ENCODE results near the gene MYEOV. TPM values are rescaled to one million over a fixed set of nuclear protein-coding genes. Genes with fewer than 3 reads are reported as not detected.

MYEOV gene
- total RNA-seq, 1 donor = 0.86 TPM

DNA sequence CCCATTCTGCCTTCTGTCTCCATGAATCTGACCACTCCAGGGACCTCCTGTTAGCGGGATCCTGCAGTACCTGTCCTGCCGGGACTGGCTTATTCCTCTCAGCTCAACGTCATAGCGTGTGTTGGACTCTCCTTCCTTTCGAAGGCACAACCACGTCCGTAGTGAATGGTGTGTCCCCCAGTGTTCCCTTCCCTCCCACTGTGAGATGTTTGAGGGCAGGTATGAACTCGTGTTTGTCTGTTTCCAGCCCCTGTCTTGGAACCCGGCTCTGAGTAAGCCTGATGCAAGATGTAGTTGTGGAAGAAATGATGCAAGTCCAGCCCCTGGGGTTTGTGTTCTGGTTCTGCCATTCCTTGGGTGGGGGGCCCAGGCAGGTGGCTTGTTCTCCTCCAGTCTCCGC, 10.5 kb upstream of the MYEOV start:
- TF ChIP-seq, protein P1, sequence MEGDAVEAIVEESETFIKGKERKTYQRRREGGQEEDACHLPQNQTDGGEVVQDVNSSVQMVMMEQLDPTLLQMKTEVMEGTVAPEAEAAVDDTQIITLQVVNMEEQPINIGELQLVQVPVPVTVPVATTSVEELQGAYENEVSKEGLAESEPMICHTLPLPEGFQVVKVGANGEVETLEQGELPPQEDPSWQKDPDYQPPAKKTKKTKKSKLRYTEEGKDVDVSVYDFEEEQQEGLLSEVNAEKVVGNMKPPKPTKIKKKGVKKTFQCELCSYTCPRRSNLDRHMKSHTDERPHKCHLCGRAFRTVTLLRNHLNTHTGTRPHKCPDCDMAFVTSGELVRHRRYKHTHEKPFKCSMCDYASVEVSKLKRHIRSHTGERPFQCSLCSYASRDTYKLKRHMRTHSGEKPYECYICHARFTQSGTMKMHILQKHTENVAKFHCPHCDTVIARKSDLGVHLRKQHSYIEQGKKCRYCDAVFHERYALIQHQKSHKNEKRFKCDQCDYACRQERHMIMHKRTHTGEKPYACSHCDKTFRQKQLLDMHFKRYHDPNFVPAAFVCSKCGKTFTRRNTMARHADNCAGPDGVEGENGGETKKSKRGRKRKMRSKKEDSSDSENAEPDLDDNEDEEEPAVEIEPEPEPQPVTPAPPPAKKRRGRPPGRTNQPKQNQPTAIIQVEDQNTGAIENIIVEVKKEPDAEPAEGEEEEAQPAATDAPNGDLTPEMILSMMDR (IDR thresholded peaks at IDR 0.05; ENCODE audit: insufficient read depth, low read depth, low read length) = no peak
- DNase-seq (ENCODE audit: low read depth) = no peak
- no peak overlapping the region for H3K4me3 ChIP-seq (ENCODE audit: low read depth, low read length)

DNA sequence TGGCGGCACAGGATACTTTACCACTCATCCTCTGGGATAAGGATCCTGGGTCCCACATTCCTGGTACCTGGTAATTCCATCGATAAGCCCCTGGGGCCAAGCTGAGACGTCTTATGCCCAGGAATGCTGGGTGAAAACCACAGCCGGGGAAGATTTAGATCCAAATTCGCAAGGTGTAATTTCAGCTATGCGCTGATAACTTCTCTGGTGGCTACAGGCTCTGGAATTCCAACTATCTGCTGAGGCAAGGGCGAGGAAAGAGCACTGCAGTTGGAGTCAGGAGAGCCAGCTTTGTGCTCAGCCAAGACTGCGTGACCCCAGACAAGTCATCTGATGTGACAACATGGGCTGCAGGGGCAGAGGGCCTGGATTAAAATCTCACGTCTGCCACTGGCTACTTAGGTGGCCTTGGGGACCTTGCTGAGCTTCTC, 9.9 kb upstream of the MYEOV start:
- no peak overlapping the region for H3K4me3 ChIP-seq (ENCODE audit: low read depth, low read length)
- no peak for DNase-seq (ENCODE audit: low read depth)
- TF ChIP-seq, protein P1 (IDR thresholded peaks at IDR 0.05; ENCODE audit: insufficient read depth, low read depth, low read length) = no peak

DNA sequence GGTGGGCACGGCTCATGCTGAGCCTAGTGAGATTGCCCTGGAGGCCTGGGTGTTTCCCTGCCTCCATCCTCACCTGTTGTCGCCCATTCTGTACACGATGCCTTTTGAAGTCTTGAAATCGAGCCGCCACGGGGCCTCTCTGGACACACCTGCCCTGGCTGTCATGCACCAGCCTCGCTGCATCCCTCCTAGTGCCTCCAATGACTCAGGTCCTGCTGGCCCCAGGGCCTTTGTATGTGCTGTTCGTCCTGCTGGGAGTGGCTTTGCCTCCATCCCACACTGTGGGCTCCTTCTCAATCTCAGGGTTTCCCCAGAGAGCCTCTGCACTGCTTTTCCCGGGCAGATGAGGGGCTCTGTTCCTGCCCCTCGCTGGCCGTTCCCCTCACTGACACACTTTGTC, 8.9 kb upstream of the MYEOV start:
- DNase-seq (ENCODE audit: low read depth) = no peak
- no peak overlapping the region for H3K4me3 ChIP-seq (ENCODE audit: low read depth, low read length)
- TF ChIP-seq, protein P1 (IDR thresholded peaks at IDR 0.05; ENCODE audit: insufficient read depth, low read depth, low read length) = no peak

DNA sequence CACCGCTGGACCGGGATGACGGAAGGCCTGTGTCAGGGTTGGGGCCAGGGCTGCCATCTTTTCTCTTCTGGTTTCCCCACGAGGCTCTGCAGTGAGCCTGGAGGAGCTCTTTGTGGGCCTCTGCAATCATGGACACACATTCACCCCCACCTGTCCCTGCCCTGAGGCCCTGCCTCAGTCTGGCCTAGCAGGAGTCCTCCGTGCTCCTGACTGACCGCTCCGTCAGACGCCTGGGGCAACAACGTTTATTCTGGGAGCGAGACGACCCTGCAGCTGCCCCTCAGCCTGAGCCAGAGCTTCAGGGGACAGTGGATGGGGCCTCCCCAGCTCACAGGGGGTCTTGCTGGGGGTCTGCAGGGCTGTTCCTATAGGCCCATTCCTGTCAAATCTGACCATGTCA, 8.2 kb upstream of the MYEOV start:
- TF ChIP-seq, protein P1 (IDR thresholded peaks at IDR 0.05; ENCODE audit: insufficient read depth, low read depth, low read length) = no peak
- no peak for DNase-seq (ENCODE audit: low read depth)
- no peak overlapping the region for H3K4me3 ChIP-seq (ENCODE audit: low read depth, low read length)

DNA sequence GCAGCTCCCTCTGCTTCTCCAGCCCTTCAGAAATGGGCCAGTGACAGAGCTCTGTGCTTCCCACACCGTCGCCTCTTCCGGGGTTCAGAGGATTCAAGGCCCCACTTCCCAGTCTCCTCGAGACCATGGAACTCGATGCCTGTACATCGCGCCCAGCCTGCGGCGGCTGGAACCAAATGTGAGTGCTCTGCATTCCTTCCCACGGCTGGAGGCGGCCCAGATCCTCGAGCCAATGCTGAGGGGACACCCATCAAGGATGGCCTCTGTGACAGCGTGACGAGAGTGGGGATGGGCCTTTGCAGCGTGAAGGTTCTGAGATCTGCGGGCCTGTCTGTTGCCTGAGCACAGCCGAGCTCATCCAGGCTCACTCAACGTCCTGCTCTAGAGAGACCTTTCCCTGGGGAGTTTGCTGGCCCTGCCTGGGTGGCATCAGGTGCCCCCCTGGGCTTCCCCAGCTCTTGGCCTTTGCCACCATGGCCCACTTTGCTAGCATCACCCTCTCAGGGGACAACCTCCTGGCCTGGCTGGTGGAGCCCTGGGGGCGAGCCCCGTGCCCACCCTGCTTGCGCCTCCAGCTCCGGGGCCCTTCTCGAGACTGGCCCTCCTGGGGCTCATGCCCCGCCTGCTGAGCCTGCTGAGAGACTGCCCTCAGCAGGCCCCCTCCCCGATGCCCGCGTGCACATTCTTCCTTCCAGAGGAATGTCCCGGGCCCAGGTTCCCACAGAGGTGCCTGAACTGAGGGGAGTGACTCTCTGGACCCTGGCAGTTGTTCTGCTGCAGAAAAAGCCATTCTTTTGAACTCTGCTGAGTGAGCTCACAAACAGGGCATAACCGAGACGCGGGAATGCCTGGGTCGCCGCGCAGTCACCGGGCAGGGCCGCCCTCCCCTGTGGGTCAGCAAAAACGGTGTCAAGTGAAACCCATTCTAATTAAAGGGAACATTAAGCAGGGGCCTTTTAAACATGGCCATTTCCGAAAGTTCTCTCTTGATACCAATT, 7.3 kb upstream of the MYEOV start:
- TF ChIP-seq, protein P1 (IDR thresholded peaks at IDR 0.05; ENCODE audit: insufficient read depth, low read depth, low read length) = no peak

DNA sequence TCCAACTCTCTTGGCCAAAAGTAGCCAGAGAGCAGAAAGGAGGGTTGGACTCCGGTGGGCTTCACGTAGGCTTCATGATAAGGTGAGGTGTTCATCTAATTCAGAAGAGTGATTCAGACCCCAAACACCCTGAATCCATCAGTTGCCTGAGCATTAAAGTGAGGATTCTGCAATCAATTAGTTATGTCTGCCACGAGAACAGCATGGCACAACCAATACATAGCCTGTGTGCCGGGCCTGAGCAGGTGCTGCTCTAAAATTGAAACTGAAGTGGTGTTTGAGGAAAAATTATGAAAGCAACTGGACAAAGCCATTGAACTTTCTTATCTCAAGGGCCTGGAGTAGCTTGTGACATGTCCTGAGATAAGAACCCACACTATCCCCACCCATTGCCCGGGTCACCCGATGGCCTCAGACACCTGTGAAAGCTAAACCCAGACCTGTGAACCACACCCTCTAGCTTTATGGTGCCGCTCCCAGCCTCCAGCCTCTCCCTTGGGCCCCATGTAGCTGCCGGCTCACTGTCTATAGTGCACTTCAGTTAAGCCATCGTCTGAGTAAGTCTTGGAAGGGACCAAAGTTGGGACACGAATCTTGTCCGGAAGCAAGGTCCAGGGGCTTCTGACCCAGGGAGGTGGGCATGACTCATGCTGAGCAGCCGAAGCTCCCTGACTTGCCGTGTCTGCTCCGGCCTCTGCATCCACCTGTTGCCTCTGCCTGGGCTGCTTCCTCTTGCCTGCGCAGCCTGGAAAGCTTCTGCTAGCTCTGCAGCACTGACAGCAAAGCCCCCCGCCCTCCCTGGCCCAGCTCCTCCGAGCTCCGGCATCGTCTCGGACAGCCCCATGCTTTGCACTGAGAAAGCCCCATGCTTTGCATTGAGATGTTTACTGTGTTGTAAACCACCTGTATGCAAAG, 5.7 kb upstream of the MYEOV start:
- TF ChIP-seq, protein P1 (IDR thresholded peaks at IDR 0.05; ENCODE audit: insufficient read depth, low read depth, low read length) = no peak
- no peak for DNase-seq (ENCODE audit: low read depth)
- no peak overlapping the region for H3K4me3 ChIP-seq (ENCODE audit: low read depth, low read length)

More for the DNA sequence above, 7.3 kb upstream of the MYEOV start:
- DNase-seq (ENCODE audit: low read depth) = no peak
- H3K4me3 ChIP-seq (ENCODE audit: low read depth, low read length) = no peak overlapping the region
